HEK293 (cell line): Measurements from ENCODE around the gene CD74.

ENCODE experiments used
- CTCF ChIP-seq: fragments of 450-650 bp; formaldehyde crosslinking; IDR thresholded peaks from 2 replicates; pipeline ENCODE4 v1.5.1; 2016; ENCODE audit warnings: missing biosample characterization, missing genetic modification characterization
- PBX3 ChIP-seq: sonication (generic); formaldehyde crosslinking; IDR thresholded peaks from 2 replicates; pipeline ENCODE4 v1.8.1; 2022; ENCODE audit warnings: mild to moderate bottlenecking, moderate library complexity, missing genetic modification reagents
- ZNF132 ChIP-seq: fragments of 450-650 bp; formaldehyde crosslinking; IDR thresholded peaks from 2 replicates; pipeline ENCODE4 v1.5.1; 2017; ENCODE audit warnings: missing biosample characterization, missing genetic modification characterization, borderline replicate concordance
- ZNF146 ChIP-seq: fragments of 450-650 bp; formaldehyde crosslinking; IDR thresholded peaks from 2 replicates; pipeline ENCODE4 v1.5.1; 2016; ENCODE audit warnings: missing biosample characterization, missing genetic modification characterization
- ZNF157 ChIP-seq: fragments of 450-650 bp; formaldehyde crosslinking; IDR thresholded peaks from 2 replicates; pipeline ENCODE4 v1.5.1; 2016; ENCODE audit warnings: missing biosample characterization, missing genetic modification characterization
- ZNF398 ChIP-seq: fragments of 450-650 bp; formaldehyde crosslinking; IDR thresholded peaks from 2 replicates; pipeline ENCODE4 v1.5.1; 2017; ENCODE audit warnings: missing biosample characterization, missing genetic modification characterization
- ZNF423 ChIP-seq: fragments of 450-650 bp; formaldehyde crosslinking; IDR thresholded peaks from 2 replicates; pipeline ENCODE4 v1.5.1; 2016; ENCODE audit warnings: missing biosample characterization, missing genetic modification characterization
- ZNF580 ChIP-seq: fragments of 450-650 bp; formaldehyde crosslinking; IDR thresholded peaks from 2 replicates; pipeline ENCODE4 v1.5.1; 2016; ENCODE audit warnings: missing biosample characterization, missing genetic modification characterization
- ZSCAN18 ChIP-seq: fragments of 450-650 bp; formaldehyde crosslinking; IDR thresholded peaks from 2 replicates; pipeline ENCODE4 v1.5.1; 2016; ENCODE audit warnings: missing biosample characterization, missing genetic modification characterization
- ZSCAN30 ChIP-seq: fragments of 450-650 bp; IDR thresholded peaks from 2 replicates; pipeline ENCODE4 v1.5.1; 2018; ENCODE audit warnings: missing biosample characterization, mild to moderate bottlenecking, missing genetic modification characterization, moderate library complexity

GRCh38 chr5:150443242-150444075 is 30.7 kb upstream of the CD74 start:
- TF ChIP-seq ZNF157 (tag by site-specific recombination), result no peak
- TF ChIP-seq CTCF, result no peak
- TF ChIP-seq ZSCAN18 (tag by site-specific recombination), result no peak
- TF ChIP-seq PBX3 (CRISPR knock-in tag), result no peak
- TF ChIP-seq ZSCAN30 (tag by site-specific recombination), result no peak
- no peak for TF ChIP-seq ZNF580 (tag by site-specific recombination)
- TF ChIP-seq ZNF423 (tag by site-specific recombination), result no peak
- TF ChIP-seq ZNF132, result no peak
- no peak for TF ChIP-seq ZNF146 (tag by site-specific recombination)
- no peak for TF ChIP-seq ZNF398 (tag by site-specific recombination)
